B cell (primary cell): Measurements from ENCODE around the gene PLCXD1.

Experiments
- CTCF ChIP-seq: fragments of 200-600 bp; IDR thresholded peaks from one replicate; pipeline ENCODE4 v1.8.0; 2022; ENCODE audit warnings: antibody characterized with exemption, mild to moderate bottlenecking
- EZH2 ChIP-seq: IDR thresholded peaks from 2 replicates; pipeline ENCODE4 v1.6.1; 2012; ENCODE audit warnings: borderline replicate concordance, low read depth, mild to moderate bottlenecking, moderate library complexity, low read length; ENCODE audit not compliant: insufficient read depth, poor library complexity, severe bottlenecking

DNA sequence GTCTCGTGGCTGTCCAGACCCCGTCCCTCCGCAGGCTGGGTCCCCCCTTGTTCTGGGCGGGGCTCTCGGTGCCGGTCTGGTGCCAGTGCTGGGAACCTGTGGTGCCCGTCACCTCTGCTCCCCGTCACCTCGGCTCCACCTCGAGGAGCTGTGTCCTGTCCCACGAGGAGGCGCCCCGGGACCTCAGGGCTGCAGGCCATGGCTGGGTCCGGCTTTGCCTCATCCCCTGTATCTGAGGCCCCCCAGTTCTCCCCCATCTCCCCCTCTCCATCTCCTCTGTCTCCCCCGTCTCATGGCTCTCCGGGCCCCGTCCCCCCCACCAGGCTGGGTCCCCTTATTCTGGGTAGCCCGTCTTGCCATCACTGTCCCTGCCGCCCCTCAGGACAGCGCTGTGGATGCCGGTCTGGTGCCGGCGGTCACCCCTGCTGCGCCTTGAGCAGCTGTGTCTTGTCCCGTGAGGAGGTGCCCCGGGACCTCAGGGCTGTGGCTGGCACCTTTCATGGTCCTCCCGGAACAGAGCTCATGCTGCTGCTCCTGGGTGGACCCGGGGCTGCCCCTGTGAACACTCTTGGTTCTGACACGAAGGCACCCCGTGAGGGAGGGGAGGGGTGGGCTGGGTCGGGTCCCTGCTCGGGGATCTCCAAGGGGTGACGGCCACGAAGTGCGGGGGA lies 50.8 kb downstream of the PLCXD1 start:
- no peak for TF ChIP-seq CTCF
- no peak for TF ChIP-seq EZH2
